Amygdala (tissue), 56 donors: ENCODE results near the gene YAP1.

Experiments
- DNase-seq, 56 donors: peaks; one replicate each; lab custom pipeline; 2025; lab: John Stamatoyannopoulos, UW

YAP1 gene

GRCh38 chr11:102116453-102117205 is 6.4 kb downstream of the YAP1 start:
- no peak for DNase-seq

- no peak for DNase-seq
Measured at GRCh38 chr11:102117472-102118113, 7.3 kb downstream of the YAP1 start.

DNA sequence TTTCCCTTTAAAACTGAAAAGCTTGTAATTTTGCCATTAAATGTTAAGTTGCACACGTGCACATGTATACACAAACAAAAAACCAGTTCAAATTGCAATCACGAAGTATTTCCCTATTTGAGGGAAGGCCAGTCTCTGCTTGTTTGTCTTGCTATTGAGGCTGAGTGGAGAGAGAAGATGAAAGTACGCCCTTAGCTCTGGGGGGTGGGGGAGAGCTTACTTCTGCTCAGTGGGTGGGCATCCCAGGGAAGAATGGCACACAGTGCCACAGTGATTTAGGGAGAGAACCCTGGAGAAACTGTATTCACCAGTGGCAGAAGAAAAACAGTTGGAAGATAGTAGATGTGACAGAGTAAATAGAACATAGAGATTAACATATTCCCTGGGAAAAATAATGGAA is 8.7 kb downstream of the YAP1 start:
- DNase-seq = no peak

- DNase-seq = no peak
Measured at GRCh38 chr11:102119997-102120396, 9.8 kb downstream of the YAP1 start.

GRCh38 chr11:102120437-102120973 is 10.3 kb downstream of the YAP1 start:
- no peak for DNase-seq

DNA sequence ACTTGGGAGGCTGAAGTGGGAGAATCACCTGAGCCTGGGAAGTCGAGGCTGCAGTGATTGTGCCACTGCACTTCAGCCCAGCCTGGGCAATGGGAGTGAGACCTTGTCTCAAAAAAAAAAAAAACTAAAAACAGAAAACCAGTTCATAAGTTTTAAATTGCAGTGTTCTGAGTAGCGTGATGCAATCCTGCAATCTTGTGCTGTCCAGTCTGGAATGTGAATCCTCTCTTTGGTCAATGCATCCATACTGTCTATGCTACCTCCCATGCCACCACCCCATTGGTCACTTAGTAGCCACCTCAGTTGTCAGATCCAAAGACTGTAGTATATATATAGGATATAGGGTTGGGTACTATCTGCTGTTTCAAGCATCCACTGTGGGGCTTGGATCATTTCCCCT is 11.1 kb downstream of the YAP1 start:
- DNase-seq = no peak

GRCh38 chr11:102134597-102134996 is 24.4 kb downstream of the YAP1 start:
- no peak for DNase-seq

DNA sequence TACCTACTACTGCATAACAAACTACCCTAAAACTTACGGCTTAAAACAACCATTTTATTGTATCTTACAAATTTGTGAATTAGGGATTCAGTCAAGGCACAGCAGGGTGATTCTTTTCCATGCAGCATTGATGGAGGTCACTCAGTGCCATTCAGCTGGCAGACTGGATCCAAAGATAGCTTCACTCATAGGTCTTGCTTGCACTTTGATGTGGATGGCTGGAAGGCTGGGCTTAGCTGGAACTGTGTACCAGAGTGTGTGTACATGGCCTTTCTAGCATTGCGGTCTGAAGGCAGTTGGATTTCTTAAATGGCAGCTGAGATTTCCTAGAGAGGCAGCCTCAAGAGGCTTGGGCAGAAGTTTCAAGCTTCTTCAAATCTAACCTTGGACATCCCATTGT is 25.0 kb downstream of the YAP1 start:
- no peak for DNase-seq

DNA sequence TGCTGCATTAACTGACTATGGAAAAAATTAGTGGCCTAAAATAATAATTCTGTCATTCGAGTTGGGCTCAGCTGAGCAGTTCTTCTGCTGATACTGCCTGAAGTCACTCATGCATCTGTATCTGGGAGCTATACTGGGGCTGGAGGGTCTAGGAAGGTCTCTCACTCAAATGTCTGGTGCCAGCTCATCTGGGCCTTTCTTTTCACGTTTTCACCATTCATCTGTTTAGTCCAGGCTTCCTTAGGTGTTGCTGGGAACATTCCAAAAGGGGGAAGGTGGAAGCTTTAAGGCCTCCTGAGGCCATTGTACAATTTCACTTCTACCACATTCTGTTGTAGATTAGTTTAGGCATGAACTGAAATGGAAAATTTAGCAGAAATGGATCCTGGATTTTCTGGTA is 28.0 kb downstream of the YAP1 start:
- DNase-seq = no peak

GRCh38 chr11:102138670-102139069 is 28.4 kb downstream of the YAP1 start:
- no peak for DNase-seq

DNA sequence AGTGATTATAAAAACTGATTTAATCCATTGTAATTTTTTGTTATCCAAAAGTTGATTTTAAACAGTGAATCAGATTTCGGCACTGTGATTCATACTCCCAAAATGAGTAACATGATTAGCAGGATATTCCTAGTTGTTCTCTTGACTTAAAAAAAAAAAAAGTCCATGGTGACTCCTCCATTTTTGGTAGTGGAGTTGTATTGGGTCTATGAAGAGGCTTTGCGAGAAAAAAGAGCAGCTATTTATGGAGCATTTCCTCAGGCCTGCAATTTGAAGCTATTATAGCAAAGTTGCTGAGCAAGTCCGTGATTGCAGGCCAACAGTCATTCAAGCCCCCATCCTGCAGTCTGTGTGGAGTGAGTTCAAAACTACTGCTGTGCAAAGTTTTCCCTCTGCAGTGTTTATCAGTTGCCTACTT is 28.8 kb downstream of the YAP1 start:
- no peak for DNase-seq

- DNase-seq = no peak
Measured at GRCh38 chr11:102142333-102142732, 32.1 kb downstream of the YAP1 start.

DNA sequence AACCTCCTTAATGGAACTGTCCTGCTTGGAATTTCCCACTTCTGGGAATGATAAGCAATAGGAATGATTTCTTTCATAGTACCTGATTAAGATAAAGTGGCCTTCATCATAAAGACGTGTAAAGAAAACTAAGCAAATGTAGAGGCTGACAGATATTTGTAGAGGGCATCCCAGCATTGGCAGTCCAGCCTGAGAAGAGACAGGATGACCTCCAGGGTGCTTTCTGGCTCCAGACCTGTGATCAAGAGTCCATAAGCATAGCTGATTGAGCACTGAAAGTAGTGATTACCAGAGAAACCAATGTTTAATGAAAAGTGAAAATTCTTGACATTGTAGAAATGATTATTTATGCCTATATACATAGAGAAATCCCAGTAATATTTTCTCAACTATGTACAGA is 33.6 kb downstream of the YAP1 start:
- DNase-seq = no peak

GRCh38 chr11:102144357-102145355 is 34.4 kb downstream of the YAP1 start:
- DNase-seq = no peak

DNA sequence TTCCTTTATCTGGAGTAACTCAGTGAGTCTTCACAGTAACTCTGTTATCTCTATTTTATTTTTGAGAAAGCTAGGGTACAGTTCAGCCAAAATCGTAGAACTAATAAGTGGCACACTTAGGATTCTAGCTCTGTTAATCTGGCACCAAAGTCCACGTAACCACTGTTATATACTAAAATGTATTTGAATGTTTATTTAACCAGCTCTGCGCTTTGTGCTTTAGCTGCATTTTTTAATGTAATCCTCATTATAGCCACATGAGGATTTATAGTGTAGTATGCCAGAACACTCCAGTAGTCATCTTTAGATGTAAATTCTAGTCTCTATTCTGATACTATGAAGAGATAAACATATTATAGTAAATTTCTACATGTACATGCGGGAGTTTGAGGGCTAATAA is 36.8 kb downstream of the YAP1 start:
- no peak for DNase-seq

DNA sequence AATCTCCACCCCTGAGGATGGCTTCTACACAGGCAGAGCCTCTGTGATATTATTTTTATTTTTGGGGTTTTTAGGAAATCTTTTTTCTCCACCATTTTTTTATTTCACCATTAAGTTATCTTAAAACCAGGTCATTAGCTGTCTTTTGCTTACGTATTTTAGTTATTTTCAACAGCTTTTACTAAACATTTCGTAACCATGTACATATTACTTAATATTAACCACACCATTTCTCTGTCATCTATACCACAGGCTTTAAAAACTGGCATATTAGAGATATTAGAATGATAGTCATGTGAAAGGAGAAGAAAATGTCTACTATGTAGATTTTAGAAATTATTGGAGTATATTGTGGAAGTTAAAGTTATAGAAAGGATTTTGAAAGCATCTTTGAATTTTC is 37.4 kb downstream of the YAP1 start:
- no peak for DNase-seq

DNA sequence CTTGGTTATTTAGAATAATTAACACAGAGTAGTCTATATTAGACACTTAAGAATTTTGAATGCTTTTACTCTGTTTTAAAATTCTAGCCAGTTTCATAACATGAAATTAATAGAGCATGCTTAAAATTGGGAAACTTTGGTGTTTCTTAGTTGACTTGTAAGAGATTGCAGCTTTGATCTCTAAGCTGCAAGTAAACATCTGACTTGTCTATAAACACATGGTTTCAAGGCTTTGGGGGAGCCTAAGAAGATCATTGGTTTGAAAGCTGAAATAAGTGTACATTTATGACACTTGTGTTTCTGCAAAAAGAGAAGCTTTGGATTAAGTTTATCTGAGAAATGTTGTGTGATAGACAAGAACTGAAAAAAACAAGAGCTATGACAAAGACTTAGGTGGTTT is 37.8 kb downstream of the YAP1 start:
- DNase-seq = no peak

DNA sequence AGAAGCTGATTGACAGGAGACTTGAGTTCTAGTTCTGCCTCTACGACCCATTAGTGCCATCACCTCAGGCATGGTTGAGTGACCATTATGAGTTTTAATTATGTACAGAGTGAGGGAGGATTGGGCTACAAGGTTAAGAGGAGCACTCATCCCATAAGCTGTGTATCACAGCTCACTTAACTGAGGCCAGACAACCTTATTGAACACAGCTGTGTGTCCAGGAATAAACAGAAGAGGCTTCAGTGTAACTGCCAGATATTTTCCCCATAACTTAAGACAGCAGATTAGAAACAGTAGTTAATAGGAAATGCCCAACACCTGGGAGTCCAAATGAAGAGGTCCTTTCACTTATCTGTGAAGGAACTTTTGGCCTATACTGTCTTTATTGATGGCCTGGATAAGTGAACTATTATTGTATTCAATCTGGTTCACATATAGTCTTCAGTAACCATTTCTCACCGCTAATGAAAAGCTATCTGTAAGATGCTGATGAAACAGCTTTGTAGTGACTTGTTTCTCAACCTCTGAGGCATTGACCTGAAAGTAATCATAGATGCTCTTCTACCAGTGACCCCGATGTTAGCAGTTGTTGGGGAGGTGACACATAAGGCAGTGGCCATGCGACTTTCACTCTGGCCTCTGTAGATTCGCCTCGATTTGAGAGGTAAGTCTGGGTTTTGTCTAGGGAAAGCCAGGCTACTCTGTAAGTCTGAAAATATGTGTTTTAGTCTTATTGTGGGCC is 41.7 kb downstream of the YAP1 start:
- DNase-seq = no peak

DNA sequence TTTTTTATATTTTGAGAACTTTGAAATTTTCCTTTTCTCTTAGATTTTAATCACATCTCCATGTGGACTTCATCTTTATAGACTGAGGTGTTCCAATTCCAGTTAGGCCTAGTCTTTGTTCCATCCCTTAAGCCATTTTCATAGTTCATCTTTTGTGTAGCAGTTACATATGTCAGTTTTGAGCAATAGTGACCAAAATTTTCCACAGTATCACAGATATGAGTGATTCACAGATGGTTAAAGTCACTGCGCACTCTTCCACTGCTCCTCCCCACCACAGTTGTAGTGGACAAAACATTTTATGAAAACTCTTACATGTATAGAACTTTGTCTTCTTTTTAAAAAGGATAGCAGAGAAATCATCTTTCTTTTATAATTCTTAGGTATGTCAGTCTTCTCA is 42.8 kb downstream of the YAP1 start:
- DNase-seq = no peak

- no peak for DNase-seq
Measured at GRCh38 chr11:102154806-102155205, 44.6 kb downstream of the YAP1 start.
